Cardiac ventricle fibroblast (primary cell): Measurements from ENCODE around the gene TRIM22. TPM values are rescaled to one million over a fixed set of nuclear protein-coding genes. Genes with fewer than 3 reads are reported as not detected.

Experiments
- total RNA-seq: library from RNA; depleted of rRNA; stranded (reverse); fragments of >200 nt; gene quantifications from 2 replicates; pipeline ENCODE4 v1.2.3, GENCODE V29; 2015

The TRIM22 gene, protein sequence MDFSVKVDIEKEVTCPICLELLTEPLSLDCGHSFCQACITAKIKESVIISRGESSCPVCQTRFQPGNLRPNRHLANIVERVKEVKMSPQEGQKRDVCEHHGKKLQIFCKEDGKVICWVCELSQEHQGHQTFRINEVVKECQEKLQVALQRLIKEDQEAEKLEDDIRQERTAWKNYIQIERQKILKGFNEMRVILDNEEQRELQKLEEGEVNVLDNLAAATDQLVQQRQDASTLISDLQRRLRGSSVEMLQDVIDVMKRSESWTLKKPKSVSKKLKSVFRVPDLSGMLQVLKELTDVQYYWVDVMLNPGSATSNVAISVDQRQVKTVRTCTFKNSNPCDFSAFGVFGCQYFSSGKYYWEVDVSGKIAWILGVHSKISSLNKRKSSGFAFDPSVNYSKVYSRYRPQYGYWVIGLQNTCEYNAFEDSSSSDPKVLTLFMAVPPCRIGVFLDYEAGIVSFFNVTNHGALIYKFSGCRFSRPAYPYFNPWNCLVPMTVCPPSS
- total RNA-seq = 52.5 and 87.9 TPM in 2 replicates

GRCh38 chr11:5689551-5689983, at the start of gene TRIM22:
TRIM22 (plus strand) TSS chr11:5689790; CDS start chr11:5696233, 6,443 bp downstream.

DNA sequence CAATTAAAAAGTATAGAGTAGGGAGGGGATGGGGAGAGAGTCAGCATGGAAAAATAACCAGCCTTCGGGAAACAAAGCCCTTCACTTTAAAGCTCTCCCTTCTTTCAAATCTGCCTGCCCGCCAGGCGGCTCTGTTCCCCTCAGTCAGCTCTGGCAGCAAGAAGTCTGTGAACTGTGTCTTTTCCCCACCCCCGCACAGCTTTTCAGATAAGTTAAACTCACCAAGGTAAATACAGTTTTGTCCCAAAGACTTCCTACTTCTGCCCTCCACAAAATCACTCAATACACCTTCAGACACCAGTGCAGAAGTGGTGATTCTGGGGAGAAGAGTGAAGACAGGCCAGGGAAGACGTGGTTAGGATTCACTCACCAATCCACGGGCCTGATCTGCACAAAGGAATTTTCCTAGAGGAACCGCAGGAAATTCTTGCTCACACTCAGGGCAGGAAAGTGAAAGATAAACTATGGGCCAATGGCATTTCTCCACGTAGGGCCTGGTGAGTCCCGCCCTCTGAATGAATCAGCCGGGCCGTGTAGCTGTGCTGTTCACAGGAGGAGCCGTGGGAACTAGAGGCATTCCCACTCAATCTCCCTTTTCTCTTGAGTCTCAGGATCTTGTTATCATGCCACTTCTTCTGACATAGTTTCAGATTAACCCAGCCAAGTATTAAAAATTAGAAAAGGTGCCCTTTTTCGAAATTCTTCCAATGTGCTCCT, 4.8 kb upstream of the TRIM22 start, which contains the start of gene TRIM5:
TSS of gene TRIM5 (minus strand) at position 429 of the 717 bp plus-strand sequence. CDS start 4,897 bp downstream, outside the sequence.

DNA sequence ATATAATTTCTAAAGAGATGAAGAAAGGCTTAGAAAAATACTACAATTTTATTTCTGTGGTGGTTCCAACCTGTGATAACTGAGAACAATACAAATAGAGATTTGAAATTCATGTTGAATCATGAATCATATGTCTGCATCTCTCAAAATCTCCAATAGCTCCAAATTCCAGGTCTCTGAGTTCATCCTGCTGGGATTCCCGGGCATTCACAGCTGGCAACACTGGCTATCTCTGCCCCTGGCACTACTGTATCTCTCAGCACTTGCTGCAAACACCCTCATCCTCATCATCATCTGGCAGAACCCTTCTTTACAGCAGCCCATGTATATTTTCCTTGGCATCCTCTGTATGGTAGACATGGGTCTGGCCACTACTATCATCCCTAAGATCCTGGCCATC, 46.8 kb downstream of the TRIM22 start, which contains the start of gene OR56B1:
TSS of gene OR56B1 (plus strand) at position 53 of the 400 bp plus-strand sequence. CDS start at position 122, 69 bp downstream.

GRCh38 chr11:5753943-5754342, 64.4 kb downstream of the TRIM22 start, which contains the start of gene OR52N4:
OR52N4 (plus strand) TSS chr11:5754243; CDS start chr11:5754741, 498 bp downstream.

Other genes starting within 250 kb of the TRIM22 start
- gene OR51I1, start 248.3 kb upstream of the TRIM22 start, total RNA-seq = not detected in 2 replicates
- gene OR51I2, start 240.5 kb upstream of the TRIM22 start, total RNA-seq = not detected in 2 replicates
- gene OR52D1, start 201.1 kb upstream of the TRIM22 start, total RNA-seq = not detected in 2 replicates
- gene UBQLN3, start 179.8 kb upstream of the TRIM22 start, total RNA-seq = 0.24 TPM in 1 of 2 replicates, not detected in the other
- gene UBQLNL, start 173.1 kb upstream of the TRIM22 start, total RNA-seq = not detected in 2 replicates
- gene OR52H1, start 141.2 kb upstream of the TRIM22 start, total RNA-seq = not detected in 2 replicates
- gene OR52B6, start 108.9 kb upstream of the TRIM22 start, total RNA-seq = not detected in 2 replicates
- 1.1 and 5.0 TPM in 2 replicates for gene TRIM6, start 93.2 kb upstream of the TRIM22 start, total RNA-seq
- 6.6 TPM in 2 replicates for gene TRIM34, start 64.8 kb upstream of the TRIM22 start, total RNA-seq
- gene TRIM5, start 4.7 kb upstream of the TRIM22 start, total RNA-seq = 19.7 TPM in 2 replicates
- not detected in 2 replicates for gene OR56B1, start 46.7 kb downstream of the TRIM22 start, total RNA-seq
- gene OR52N4, start 64.5 kb downstream of the TRIM22 start, total RNA-seq = not detected in 2 replicates
- not detected in 2 replicates for gene OR52N5, start 93.6 kb downstream of the TRIM22 start, total RNA-seq
- gene OR52N1, start 101.5 kb downstream of the TRIM22 start, total RNA-seq = not detected in 2 replicates
- not detected in 2 replicates for gene OR52N2, start 119.1 kb downstream of the TRIM22 start, total RNA-seq
- not detected in 2 replicates for gene OR52E6, start 152.1 kb downstream of the TRIM22 start, total RNA-seq
- gene OR52E8, start 167.9 kb downstream of the TRIM22 start, total RNA-seq = not detected in 2 replicates
- not detected in 2 replicates for gene OR52E4, start 190.8 kb downstream of the TRIM22 start, total RNA-seq
- not detected in 2 replicates for gene OR52E5, start 203.4 kb downstream of the TRIM22 start, total RNA-seq